Kidney tubule cell (primary cell): ENCODE data around the gene CTNNA2.

ENCODE experiments used
- DNase-seq: peaks from one replicate; pipeline ENCODE4 v3.0.0-alpha.2; 2018; ENCODE audit warnings: low spot score

CTNNA2 gene

DNA sequence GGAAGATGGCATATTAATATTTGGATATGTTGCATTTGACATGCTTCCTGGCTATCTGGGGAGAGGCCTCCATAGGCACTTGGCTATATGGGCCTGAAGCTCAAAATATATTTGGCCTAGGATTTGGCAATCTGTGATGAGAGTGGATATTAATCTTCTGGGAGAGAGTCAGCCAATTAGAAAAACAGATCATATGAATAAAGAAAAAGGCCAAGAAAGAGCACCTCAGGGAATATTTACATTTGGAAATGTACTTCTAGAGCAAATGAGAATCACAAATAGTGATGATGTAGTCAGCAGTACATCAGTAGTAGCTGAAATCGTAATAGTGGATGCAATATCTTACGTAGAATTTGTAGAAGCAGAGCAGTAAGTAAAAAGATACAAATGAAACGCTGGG lies 277.0 kb downstream of the CTNNA2 start:
- no peak for DNase-seq

DNA sequence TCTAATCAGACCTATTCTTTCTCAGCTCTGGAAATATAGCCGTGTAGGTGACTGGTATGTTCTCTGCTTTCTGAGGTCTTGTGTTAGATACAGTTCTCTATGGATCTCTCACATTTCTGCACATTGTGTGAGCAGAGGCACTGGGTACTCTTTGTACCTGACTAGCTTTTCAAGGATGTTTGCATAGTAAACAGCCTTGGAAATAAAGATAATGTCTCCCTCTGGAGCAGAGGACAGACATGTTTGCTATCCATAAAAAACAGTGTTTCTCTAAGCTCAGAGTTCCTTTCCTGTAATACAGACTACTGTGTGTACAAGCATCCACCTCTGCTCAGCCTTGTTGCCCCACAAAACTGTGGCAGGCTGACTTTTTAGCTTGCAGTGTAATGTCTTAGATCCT lies 279.2 kb downstream of the CTNNA2 start:
- DNase-seq, result no peak

DNA sequence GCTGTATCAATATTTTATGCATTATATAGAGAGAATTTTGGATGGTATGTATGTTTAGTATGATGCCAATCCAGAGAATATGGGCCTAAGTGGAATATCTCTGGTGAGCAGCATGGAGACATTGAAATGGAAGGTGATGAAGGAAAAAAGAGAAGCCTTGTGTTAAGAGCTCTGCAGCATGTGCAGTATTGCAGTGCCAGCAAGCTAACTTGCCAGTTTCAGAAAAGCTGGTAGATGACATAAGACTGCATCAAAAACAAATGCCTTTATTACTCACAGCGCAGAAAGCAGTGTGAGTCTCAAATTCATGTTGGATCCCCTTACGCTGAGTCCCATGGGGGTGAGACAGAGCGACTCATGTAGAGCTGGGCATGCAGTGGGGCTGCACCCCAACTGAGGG lies 280.2 kb downstream of the CTNNA2 start:
- DNase-seq, result no peak

DNA sequence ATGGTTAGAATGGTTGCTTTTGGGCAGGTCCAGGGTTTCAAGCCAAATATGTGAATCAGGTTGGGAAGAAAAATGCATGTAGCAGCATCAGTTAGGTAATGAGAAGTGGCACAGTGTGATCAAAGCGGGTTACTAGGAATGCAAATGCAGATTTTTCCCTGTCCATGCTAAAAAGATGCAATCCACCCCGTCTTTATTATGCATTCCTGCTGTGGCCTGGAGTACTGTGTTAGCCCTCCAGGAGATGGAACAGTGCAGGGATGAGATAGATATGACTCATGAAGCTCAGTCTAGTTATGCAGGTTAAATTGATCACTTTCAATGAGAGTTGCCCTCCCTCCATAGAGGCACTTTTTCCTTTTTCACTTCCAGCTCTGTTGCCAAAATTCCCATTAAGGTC lies 283.8 kb downstream of the CTNNA2 start:
- peak; percentile 6 for DNase-seq

DNA sequence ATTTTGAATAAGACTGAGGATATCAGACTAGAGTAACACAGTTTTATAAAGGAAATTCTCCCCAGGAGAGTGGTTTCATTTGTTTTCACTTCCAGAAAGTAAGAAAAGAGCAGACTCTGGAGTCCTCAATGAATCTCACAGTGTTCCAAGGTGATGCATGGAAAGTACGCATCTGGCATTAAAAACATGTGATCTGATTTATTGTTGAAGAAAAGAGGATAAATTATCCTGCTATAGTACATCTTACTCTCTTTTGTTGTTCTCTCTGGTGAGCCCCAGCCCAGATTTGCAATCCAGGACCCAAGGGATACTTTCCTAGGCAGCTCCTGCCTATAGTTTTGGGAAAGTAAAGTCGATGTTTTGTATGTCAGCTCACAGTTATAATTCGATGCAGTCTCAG lies 285.9 kb downstream of the CTNNA2 start:
- DNase-seq, result no peak

DNA sequence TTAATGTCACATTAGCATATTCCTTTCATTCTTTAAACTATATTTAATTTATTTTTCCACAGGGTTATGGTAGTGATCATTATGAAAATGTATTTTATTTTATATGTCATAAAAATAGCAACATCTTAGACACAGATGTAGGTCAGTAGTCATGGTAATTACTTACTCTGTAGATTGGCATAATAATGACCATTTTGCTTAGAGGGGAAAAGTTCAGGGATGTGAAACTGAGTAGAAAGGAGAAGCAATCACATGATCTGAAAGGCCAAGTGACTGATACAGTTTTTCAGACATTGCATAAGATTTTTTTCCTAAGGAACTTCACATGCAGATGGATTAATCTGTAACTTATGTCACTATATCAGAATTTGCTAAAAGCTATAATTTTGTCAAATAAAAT lies 286.9 kb downstream of the CTNNA2 start:
- no peak for DNase-seq

DNA sequence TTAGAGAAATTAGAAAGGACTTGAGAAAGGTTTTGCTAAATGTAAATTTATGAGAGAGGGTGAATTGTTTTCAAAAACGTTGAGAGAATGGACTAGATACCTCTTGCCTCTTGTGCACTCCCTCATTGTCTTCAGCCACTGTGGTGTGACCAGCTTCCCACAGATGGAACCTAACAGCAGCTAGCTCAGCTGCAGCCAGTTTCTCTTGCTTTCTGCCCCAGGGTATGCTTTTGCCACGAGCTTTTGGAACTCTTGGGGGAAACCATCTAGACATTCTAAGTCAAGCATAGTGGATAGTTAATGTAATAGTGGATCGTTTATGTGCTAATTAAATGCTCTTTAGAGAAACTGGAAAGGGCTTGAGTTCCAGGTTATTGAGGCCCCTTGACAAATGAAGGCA lies 288.2 kb downstream of the CTNNA2 start:
- no peak for DNase-seq

DNA sequence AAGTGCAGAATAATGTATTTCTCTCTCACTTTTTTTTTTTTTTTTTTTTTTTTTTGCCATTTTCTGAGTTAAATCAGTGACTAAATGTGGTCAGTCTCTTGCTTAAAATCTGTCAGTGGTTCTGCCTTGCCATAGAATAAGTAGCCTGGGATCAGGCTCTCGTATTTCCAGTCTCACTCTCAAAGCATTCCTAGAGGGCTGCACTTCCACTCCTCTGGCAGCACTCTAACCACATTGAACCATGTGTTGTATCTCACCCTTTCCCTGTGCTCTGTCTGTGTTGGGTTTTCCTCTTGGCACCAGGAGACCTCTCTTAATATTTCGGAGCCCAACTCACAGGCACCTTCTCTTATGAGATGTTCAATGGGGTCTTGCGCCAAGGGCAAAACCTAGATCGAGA lies 304.4 kb downstream of the CTNNA2 start:
- no peak for DNase-seq

DNA sequence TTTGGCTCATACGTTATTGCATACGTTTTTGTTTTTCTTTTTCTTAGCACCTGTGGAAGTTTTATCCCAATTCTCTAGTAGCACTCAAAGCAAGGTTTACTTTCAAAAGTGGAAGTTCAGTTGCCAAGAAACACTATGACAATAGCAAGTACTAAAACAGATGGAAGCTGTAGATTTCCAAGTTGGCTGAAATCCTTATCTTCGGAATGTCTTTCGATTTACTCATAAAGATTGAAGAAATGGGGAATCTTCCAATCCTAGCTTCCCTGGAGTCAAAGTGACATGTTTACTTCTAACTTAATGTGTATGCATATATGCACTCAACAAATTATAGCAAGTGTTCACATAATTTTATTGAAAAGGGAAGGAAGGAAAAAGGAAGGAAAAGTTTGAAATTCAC lies 307.4 kb downstream of the CTNNA2 start:
- no peak for DNase-seq

DNA sequence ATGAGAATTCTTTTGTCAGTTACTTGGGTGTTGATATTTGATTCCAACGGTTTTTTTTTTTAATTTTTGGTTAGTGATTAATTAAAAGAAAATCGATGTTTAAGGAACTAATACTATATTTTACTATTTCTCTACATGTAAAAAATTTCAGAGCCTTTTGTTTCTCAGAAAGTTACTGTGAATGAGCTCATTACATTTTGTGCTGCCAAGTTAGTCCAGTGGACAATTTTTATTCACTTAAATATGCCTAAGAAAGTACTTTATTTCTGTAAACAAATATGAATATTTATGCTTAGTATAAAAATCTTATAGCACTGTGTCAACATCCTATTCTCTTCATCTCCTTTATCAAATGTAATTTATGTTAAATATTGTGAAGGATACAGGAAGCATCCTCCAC lies 309.3 kb downstream of the CTNNA2 start:
- no peak for DNase-seq

DNA sequence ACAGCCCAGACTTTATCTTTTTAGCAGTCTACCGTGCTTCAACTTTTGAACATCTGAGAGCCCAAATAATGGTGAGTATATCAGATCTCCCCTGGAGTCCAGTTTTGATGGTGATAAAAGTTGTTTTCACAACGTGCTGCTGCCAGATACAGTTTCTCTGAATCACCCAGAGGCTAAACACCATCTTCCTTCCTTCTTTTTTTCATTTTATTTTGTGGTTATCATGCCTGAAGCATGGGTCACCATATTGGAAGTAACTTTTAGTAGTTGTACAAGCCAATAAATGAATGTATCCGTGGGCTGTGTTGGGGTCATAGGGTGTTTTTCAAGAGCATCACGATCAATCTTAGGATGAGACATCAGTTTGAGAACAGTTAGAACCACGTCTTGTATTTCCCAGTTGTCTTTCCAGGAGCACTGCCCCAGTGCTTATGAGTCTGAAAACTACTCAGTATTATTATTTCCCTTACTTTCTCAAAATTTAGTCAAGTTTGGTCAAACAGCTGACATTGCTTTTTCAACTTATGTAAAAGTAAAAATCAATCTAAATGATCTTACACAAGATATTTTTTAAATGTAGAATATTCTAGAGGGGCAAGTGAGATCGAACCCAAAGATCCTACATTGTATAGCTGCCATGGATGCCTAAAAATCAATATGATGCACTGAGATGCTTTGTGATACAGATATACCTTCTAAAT lies 311.4 kb downstream of the CTNNA2 start:
- no peak for DNase-seq

DNA sequence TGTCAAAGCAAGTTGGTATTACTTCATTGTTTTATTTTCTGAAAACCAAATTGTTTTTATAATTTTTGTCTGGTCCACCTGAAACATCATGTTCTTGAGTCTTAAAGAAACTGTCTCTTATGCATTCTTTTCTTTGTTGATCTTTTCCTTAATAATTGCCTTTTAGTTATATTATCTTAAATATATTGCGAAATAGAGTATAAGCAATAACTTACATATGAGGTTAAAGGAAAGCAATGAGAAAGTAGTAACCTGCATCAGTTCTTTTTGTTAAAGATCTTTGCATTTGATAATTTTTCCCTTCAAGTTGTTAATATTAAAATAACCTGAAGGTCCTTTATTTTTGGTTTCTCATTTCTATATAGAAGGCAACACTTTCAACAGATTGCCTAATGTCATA lies 315.0 kb downstream of the CTNNA2 start:
- DNase-seq, result no peak

DNA sequence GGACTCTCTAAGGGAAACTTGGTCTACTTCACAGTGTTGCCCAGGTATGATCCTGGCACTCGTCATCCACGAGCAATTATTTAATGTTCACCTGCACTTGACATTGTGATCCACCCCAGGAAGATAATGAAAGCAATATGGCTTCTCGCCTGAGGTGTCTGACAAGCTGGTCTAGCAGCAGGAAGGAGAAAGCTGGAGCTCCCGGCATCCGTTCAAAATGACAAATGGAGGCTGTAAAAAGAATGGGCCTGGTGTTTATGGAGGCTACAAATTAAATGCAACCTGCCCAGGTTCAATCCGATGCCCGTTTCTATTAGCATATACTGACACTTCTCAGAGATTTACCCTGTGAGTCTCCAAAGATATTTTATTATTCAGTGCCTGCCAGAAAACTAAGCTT lies 317.6 kb downstream of the CTNNA2 start:
- no peak for DNase-seq

DNA sequence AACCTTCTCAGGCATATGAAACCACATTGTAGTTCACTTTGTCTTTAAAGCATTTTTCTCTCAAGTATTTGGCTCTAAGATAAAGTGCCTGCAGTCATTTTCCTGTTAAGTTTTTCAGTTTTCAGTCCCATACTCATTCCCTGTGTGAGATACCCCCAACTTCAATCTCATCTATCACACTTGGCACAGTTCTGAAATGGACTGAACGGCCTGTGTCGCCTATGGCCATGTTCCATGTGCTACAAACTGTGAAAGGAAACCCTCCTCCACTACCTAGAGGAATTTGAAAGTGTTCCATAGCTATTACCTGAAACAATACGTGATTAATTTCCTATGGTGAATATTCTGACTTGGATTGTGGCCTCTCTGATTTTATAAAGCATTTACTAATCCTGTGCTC lies 319.1 kb downstream of the CTNNA2 start:
- DNase-seq, result no peak

DNA sequence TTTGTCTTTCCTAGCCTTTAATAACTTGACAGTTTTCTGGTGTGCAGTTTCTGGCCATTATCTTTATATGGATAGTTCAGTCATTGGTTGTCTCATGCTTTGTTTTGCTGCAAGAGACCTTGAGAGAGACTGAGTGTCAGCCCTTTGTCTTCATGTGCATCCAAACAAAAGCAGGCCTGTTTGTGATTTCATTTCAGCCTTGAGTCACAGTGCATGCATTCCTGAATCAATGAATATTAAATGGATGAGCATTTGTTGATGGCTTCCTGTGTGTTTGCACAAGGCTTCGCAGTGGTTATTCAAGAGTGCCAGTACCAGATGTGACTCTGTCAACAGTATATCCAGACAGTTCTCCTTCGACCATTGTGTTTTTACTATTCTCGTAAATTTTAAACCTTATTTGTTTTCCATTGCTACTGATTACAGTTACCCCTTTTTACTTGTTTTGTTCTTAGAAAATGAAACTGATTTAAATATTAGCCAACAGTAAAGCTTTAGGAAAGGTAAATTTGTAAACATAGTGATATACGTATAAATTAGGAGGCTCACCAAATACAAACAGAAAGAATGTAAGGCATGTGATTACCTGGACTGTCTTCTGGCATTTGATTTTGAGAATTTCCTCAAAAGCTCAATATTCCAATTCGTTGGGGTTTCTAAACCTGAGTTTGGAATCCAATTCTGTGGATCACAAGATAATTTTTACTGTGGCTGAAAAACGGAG lies 319.8 kb downstream of the CTNNA2 start:
- peak; percentile 6 for DNase-seq

DNA sequence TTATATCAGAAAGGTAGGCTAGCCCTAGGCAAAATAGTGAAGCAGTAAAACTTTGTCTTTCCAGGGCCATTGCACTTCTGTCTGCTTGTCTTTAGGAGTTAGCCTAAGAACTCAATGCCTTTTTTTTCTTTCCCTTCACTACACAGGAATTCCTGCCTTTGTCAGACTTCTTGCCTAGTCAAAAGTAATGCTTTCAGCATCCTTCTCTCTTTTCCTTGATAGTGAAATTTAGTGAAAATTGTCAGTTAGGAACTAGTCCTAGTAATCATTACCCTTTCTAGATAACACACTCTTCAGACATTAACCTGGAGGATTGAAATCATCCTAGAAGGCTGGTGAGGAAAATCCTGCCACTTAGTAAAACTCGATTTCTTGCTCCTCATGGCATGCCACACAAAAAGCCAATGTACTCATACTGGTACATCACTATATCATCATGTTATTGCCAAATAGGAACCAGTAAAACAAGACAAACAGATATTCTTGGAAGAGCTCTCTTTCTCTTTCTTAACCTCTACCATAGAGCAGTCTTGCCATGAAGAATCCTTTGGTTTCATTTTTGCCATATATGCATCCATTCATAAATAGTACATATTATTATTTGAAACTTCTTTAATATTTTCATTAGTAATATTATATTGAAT lies 320.5 kb downstream of the CTNNA2 start:
- no peak for DNase-seq

DNA sequence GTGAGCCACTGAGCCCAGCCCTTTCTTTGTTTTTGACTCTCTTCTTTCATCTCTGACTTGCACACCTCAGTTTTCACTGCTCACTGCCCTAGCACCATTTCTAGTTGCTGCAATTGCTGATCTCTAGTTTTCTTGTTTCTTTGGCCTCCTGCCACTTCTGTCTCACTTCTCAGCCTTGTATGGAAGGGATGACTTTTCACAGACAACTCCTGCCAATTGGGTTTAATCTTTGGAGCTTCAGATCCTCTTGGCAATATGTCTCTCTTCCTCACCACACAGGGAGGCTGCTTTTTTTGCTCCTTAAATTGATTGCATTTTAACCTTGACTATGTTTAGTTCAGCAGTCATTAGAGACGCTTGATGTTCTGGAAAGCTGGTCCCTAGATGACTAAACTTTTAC lies 323.1 kb downstream of the CTNNA2 start:
- no peak for DNase-seq

DNA sequence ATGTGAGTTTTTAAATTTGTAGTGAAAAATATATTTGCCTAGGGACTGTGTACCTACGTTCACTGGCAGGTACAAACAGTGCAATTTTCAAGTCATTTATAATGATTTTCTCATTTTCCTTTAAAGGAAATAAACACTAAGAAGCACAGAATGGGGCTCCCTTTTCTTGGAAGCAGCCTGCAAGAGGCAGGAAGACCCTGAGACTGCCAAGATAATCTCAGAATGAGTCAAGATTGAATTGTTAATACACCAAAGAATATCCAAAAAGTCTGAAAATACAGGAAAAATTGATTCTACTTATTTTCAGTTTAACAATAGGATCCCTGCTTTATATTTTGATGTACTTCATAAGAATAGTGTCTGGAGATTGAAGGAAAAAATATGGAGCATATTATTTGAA lies 331.2 kb downstream of the CTNNA2 start:
- DNase-seq, result no peak

DNA sequence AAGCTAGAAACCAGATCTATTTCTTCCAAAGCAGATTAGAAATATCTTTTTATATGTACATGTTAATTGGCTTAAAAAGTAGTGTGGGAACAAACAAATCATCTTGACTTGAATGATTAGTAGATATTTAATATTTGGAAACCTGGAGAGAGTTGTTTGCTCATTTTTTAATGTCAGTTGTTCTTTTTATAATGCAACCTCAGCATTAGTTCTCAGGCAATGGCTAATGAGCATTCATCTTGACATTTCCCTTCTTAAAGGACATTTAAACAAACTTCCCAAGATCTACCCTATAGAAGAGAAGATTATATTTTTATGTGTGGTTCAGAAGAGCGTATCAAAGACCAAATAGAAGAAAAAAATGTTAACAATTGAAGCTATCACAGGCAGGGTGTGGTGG lies 334.0 kb downstream of the CTNNA2 start:
- DNase-seq, result no peak

DNA sequence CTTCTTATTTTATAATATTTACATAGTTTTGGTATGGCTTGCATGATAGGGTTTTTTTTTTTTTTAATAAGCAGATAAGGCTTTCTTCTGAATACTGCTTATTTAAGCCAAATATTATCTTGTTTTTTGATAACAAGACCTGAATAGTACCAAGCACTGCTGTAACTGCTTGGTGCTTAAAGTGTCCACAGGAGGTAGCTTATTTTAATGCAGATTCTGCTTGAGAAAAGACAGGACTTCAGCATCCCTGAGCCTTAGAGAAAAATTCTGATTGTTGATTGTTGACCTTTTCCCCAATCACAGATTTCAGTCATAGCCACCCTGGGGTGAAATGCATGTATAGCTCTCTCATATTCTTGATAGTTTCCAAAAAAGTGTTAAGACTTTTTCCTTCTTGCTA lies 336.4 kb downstream of the CTNNA2 start:
- no peak for DNase-seq

DNA sequence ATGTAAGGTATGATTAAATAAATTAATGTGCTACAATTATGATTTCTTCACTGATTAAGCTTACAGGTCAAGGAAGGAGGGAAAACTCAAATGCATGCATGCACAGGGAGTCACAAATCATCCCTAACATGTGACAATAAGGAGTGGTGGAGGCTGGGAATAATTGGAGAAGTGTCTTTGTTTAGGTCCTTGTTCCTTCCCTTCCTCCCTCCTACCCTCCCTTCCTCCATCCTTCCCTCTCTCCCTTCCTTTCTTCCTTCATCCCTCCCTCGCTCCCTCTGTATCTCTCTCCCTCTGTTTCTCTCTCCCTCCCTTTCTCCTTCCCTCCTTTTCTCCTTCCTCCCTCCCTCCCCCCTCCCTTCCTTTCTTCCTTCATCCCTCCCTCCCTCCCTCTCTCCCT lies 337.1 kb downstream of the CTNNA2 start:
- DNase-seq, result no peak

DNA sequence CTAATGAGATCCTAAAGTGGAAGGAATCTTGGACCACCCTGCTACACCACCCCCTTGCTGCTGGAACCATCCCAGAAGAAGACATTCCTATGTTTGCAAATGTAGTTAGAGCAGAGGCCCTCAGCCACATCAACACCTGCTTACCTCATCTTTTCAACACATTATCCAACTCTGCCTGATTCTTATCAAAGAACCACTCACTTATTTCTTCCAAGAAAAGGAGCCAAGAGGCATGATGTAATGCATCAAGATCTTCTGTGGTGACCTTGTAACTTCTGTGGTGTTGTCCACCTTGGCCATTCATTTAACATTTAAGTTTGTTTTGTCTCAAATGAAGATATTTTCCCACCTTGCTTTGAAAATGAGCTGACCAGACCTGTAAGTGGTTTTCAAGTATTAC lies 338.1 kb downstream of the CTNNA2 start:
- no peak for DNase-seq

DNA sequence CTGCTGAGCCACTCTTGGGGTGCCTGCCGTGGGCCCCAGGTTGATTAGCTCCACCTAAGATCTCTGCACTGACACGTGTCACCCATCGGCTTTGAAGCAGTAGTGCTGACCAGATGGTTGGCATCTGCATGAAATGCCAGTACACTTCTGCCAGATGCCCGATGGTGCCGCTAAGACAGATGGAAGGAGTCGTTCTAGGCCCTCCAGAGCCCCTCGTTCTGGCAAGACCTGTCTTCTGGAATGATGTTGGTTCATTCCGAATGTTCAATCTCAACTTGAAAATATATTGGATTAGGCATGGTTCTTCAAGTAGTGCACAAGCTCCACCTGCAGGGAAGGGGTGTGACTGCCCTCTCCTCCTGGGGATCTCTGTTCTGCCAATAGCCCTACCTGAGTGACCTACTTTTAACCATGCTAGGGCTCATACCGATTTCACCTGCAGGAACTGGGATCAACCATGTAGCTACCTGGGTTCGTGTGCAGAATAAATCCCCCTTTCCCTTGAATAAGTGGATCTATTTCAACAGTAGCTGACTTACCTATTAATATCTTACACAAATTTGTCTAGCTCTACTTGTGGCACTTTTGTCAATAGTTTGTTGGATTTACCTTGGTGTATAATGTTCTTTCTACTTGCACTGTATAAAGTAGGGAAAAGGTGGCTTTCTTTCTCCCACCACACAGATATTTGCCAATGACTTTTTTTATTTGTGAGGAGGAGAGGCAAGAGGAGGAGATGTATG lies 342.6 kb downstream of the CTNNA2 start:
- DNase-seq, result peak; percentile 28
